ENCODE data around the gene ASB5. TPM values are rescaled to one million over a fixed set of nuclear protein-coding genes. Genes with fewer than 3 reads are reported as not detected.

ASB5 gene
- total RNA-seq, 1 donor from 2014 or later, result 4.3 TPM

- Histone ChIP-seq H3K27ac (replicated peaks) (no peak overlapping the region), H3K9me3 (replicated peaks) (no peaks in the 10 kb centered on the region), H3K4me1 (peaks cover 5% of the 10 kb centered on the region), H3K36me3 (no peaks in the 10 kb centered on the region), H3K4me3 (no peak overlapping the region), H3K27me3 (ENCODE audit: low read depth) (no peaks in the 10 kb centered on the region)
- TF ChIP-seq CTCF (IDR thresholded peaks at IDR 0.05; ENCODE audit: borderline replicate concordance), result no peak
- no peak for DNase-seq
- intact Hi-C loops (cut with micrococcal nuclease), result no loop called here
These were observed 8.0 kb downstream of the ASB5 start for GRCh38 chr4:176261018-176261417.

DNA sequence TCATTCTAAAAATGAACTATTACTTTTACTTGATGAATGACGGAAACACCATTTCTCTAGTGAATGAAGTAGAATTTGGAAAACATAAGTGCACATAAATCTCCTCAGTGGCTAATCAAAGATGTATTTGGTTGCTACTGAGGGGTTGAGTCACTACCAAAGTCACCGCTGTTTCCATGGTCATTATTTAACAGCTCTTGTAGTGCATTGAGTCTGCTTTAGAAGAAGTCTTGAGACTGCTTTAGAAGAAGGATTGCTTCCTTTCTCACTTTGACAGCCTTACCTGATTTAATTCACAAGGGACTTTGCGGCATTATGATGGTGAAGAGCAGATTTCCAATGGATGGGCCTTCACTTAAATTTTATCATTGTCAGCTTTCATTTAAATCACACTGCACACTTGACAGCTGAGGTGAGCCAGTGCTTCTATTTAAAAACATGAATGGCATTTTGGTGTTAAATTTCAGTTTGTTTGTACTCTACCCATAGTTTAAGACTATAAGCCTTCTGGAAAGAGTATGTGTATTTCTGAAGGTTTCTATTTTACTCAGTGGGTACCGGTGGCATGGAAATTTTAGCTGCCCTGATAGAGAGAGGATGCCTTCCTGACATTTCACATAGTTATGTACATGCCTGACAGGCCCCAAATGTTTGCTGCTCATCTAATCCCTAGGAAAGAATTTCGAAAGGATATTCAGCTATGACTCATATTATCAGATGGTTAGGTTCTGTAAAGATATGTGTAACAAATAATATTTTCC lies 9.5 kb downstream of the ASB5 start:
- DNase-seq, result no peak
- intact Hi-C loops (cut with micrococcal nuclease), result no loop called here
- TF ChIP-seq CTCF (IDR thresholded peaks at IDR 0.05; ENCODE audit: borderline replicate concordance), result no peak
- Histone ChIP-seq H3K36me3 (no peaks in the 10 kb centered on the region), H3K9me3 (replicated peaks) (no peaks in the 10 kb centered on the region), H3K4me3 (no peak overlapping the region), H3K27ac (replicated peaks) (no peak overlapping the region), H3K4me1 (peaks cover 5% of the 10 kb centered on the region), H3K27me3 (ENCODE audit: low read depth) (no peaks in the 10 kb centered on the region)

DNA sequence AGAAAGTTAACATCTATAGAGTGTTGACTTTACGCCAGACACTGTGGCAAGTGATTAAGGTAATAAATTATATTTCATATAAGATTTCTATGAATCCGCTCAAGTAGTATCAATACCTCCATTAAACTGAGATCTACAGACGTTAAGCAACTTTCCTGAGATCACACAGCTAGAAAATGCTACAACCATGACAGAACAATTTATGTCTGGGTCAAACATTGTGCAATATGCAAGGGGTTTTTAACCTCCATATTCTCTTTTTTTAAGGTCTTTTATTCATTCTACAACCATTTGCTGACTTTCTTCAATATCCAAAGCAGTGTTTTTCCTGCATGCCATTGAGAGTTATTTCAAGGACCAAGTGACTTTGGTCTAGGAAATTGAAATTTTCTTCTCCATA lies 10.9 kb downstream of the ASB5 start:
- Histone ChIP-seq H3K36me3 (no peaks in the 10 kb centered on the region), H3K27me3 (ENCODE audit: low read depth) (no peaks in the 10 kb centered on the region), H3K9me3 (replicated peaks) (no peaks in the 10 kb centered on the region), H3K4me3 (no peak overlapping the region), H3K27ac (replicated peaks) (no peak overlapping the region), H3K4me1 (peaks cover 5% of the 10 kb centered on the region)
- DNase-seq, result no peak
- no peak for TF ChIP-seq CTCF (IDR thresholded peaks at IDR 0.05; ENCODE audit: borderline replicate concordance)
- intact Hi-C loops (cut with micrococcal nuclease), result no loop called here

GRCh38 chr4:176256921-176257320 lies 12.1 kb downstream of the ASB5 start:
- Histone ChIP-seq H3K36me3 (no peaks in the 10 kb centered on the region), H3K9me3 (replicated peaks) (no peaks in the 10 kb centered on the region), H3K27me3 (ENCODE audit: low read depth) (no peaks in the 10 kb centered on the region), H3K4me3 (no peak overlapping the region), H3K27ac (replicated peaks) (no peak overlapping the region), H3K4me1 (peaks cover 5% of the 10 kb centered on the region)
- no peak for TF ChIP-seq CTCF (IDR thresholded peaks at IDR 0.05; ENCODE audit: borderline replicate concordance)
- no peak for DNase-seq
- intact Hi-C loops (cut with micrococcal nuclease), result no loop called here

DNA sequence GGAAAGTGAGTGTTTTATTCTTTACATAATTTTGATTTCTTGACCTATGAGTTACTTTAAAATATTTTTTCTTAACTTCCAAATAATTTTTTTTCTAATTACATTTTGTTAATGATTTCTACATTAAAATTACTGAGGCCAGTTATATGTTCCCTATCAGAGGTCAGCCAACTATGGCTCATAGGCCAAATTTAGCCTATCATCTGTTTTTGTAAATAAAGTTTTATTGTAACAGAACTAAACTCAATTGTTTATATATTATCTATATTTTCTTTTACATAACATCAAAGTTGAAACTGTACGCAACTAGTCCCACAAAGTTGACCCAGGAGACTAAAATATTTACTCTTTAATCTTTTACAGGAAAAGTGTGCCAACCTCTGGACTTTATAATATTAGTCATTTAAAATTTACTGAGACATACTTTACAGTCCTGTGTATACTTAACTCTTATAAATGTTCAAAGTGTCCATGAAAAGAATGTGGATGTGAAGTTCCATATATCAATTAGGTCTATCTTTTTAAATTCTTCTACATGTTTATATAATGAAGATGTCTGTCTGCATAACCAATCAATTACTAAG lies 26.2 kb downstream of the ASB5 start:
- DNase-seq, result no peak
- Histone ChIP-seq H3K9me3 (replicated peaks) (no peaks in the 10 kb centered on the region), H3K4me1 (peaks cover 12% of the 10 kb centered on the region), H3K36me3 (no peaks in the 10 kb centered on the region), H3K4me3 (no peak overlapping the region), H3K27ac (replicated peaks) (no peak overlapping the region), H3K27me3 (ENCODE audit: low read depth) (no peaks in the 10 kb centered on the region)
- TF ChIP-seq CTCF (IDR thresholded peaks at IDR 0.05; ENCODE audit: borderline replicate concordance), result no peak
- intact Hi-C loops (cut with micrococcal nuclease), result no loop called here
